HG03025 (cell line): Measurements from ENCODE around the gene IL17REL.
"Not testable (repeated sequence)": the region's sequence is repeated elsewhere in the genome, so short reads cannot be mapped to it uniquely, and the experiment has no call there.

Experiments
- ATAC-seq: cut with Tn5 transposase; IDR thresholded peaks from one replicate; pipeline ENCODE4 v1.9.1; 2021; ENCODE audit warnings: mild to moderate bottlenecking, moderate library complexity; ENCODE audit not compliant: unreplicated experiment, low FRiP score

Gene IL17REL

DNA sequence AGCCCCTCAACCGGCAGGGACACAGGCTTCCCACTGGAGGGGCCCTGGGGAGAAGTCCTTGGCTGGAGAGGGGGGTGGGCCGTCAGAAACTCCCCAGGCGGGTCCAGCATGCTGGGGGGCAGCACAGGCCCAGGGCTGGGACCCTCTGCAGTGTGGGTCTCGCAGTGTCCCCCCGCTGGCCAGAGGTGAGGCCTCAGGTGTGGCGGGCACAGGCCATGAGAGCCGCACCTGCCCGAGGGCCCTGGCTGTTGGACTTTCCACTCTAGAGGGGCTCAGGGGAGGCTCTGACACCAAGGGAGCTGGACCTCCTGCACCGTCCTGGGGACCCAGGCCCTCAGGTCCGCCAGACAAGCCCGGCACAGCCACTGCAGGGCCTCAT, 62.7 kb downstream of the IL17REL start:
- ATAC-seq = no peak

DNA sequence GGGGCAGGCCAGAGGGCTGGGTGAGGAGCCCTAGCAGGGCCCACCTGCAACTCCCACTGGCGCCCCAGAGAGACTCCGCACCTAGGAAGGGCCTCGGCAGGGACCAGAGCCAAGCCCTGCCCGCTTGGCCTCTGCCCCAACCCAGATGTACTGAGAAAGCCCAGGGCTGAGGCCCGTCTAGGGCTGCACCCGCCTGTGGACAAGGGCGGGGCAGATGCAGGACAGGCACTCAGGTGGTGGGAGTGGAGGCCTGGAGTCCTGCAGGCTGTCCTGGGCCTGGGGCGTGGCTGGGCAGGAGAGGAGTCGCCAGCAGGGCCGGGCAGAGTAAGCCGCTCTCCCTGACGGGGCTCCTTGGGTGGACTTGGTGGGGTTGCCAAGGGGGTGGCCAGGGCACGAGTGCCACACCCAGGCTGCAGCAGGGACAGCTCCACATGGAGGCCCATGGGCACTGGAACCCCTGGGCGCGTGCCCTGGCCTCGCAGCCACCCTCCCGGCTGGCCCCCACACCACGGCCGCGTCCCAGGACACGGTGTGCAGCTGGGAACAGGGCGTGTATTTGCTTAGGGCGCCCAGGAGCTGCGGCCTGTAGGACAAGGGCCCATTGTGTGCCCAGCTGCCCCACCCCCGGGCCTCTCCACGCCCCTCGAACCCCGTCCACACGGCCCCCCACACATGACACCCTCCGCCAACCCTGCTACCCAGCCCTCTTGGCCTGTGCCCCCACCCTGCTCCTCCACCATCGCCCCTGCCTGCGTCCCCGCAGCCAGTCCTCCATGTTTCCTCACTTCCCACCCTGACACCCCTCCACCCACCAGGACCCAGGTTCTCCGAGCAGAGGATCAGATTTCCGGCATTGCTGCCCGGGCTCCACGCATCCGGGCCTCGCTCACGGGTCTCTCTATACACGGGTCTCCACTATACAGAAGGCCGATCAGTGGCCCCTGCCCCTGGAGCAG, 63.3 kb downstream of the IL17REL start:
- ATAC-seq = no peak

DNA sequence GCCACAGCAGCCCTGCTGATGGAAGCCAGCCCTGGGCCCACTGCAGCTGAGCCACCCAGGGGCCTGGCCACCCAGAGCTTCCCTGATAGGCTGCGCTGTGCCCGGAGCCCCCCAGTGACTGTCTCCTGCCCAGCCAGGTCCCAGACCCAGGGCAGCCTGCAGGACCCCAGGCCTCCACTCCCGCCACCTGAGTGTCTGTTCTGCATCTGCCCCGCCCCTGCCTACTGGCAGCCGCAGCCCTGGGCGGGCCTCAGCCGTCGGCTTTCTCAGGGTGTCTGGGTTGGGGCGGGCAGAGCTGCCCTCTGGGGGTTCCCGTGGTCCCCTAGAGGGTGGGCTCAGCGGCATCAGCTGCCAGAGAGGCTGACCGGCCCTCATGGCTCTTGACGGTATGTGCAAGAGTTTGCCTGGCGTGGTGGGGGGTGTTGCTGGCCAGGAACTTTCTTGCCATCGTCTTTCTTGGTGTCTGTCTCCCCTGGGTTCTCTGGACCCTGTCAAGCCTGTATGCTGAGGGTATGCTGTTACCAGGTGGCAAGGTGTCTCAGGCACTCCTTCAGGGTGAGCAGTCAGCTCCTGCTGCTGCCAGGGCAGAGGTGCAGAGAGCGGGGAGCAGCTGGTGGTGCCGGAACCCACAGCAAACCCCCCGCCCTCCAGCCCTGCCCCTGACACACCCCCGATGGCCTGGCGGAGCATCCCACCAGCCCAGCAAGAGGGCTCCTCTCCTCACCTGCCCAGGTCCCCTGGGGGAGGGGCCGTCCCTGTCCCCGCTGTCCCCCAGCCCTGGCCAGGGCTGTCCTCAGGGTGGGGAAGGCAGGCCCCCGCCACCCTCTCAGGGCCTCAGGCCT, 64.2 kb downstream of the IL17REL start:
- no peak for ATAC-seq

DNA sequence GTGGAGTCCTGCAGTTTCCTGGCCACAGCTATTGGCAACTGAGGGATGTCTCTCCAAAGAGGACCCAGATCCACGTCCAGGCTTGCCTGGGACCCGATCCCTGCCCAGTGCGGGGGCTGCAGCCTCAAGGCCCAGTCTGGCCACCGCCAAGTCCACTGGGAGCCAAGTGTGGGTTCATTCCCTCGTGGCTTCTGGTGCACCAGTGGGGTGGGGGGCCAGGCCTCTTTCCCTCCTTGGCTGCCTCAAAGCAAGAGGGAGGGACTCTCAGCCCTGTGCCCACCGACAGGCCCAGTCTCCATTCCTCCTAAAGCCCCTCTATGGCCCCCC, 65.3 kb downstream of the IL17REL start:
- no peak for ATAC-seq

DNA sequence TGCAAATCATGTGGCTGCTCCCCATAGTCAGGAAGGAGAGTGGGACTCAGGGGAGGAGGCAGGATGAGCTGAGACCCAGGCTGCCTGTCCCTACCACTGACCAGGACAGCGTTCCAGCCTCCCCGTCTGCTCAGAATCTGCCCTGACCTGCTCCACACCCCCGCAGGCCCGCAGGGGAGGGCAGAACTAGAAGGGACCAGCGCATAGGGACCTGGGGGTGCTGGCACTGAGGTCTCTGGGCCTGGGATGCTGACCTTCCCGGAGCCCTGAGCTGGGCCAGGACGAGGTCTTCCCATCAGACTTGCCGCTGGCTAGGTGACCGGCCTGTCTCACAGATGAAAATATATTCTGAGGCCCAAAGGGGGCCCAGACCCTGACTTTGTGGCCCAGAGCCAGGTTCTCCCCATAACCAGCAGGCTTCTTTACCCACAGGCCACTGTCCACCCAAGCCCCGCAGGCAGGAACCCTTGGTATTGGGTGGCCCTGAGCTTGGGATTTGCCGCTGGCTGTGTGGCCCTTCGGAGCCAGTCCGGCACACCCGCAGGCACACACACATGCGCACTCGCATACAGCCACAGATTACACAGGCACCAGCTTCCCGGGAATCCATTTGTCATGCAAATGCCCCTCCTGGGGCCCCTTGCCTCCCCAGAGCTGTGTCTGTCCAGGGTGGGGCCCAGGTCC, 65.8 kb downstream of the IL17REL start:
- no peak for ATAC-seq

DNA sequence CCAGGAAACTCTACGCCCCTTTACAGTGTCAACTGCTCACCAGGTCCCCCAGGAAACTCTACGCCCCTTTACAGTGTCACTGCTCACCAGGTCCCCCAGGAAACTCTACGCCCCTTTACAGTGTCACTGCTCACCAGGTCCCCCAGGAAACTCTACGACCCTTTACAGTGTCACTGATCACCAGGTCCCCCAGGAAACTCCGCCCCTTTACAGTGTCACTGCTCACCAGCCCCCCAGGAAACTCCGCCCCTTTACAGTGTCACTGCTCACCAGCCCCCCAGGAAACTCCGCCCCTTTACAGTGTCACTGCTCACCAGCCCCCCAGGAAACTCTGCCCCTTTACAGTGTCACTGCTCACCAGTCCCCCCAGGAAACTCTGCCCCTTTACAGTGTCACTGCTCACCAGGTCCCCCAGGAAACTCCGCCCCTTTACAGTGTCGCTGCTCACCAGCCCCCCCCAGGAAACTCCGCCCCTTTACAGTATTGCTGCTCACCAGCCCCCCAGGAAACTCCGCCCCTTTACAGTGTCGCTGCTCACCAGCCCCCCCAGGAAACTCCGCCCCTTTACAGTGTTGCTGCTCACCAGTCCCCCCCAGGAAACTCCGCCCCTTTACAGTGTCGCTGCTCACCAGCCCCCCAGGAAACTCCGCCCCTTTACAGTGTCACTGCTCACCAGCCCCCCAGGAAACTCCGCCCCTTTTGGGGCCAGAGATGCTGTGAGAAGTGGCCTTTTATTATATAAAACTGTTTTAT, 67.3 kb downstream of the IL17REL start:
- not testable (repeated sequence) for ATAC-seq
